SKM-1 treated with dmso at 0.1 percent for 144 hours (cell line): ENCODE measurements around the gene RNF31.

ENCODE experiments used
- DNase-seq: peaks from one replicate; lab custom pipeline; 2025; ENCODE audit not compliant: unreplicated experiment; lab: John Stamatoyannopoulos, UW

The RNF31 gene

DNA sequence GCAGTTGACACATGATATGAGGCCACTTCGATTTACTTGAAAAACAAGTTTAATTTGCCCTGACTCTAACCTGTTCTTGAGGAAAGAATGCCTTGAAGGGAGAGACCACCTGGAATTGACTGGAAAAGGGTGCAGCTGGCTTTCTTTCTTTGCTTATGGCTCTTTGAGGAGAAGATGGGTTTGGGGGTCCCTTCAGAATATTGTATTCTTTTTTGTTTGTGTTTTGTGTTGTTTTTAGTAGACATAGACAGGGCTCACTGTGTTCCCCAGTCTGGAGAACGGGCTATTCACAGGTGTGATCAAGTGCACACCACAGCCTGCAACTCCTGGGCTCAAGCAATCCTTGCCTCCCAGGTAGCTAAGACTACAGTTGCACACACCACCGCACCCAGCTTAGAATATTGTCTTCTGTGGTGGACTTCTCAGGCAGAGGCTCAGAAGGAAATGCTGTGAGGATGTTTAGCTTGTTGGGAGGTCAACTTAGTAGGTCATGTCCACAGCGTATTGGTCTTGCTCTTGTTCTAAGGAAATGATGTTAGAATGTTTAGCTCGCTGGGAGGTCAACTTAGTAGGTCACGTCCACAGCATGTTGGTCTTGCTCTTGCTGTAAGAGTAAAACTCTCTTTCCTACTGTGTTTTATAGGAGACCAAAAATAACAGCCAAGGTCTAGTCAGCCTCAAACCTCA lies 31.0 kb upstream of the RNF31 start:
- DNase-seq = no peak

DNA sequence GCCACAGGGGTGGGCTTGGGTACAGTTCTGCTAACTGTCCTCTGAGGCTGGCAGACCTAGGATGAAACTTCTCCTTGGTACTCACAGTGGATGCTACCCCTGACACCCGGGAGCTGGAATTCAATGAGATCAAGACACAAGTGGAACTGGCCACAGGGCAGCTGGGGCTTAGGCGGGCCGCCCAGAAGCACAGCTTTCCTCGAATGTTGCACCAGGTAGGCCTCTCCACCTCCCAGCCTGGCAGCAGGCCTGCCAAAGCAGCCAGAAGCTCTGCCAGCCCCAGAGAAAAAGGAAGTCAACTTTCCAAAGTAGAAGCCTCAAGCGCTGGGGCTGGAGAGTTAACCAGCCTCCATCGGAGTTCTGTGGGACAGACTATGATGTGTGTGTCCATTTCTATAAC lies 30.1 kb upstream of the RNF31 start:
- no peak for DNase-seq

DNA sequence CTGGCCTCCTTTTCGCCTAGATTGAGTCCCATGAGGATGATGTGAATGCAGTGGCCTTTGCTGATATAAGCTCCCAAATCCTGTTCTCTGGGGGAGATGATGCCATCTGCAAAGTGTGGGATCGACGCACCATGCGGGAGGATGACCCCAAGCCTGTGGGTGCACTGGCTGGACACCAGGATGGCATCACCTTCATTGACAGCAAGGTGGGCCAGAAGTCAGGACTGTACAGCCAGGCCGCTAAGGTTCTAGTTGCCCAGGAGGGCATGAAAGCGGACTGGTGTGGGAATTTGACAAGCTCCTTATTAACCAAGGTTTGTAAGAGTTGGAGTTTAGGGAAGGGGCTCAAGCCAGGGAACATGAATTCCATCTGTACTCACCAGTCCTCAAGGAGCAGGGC lies 27.6 kb upstream of the RNF31 start:
- DNase-seq = no peak

DNA sequence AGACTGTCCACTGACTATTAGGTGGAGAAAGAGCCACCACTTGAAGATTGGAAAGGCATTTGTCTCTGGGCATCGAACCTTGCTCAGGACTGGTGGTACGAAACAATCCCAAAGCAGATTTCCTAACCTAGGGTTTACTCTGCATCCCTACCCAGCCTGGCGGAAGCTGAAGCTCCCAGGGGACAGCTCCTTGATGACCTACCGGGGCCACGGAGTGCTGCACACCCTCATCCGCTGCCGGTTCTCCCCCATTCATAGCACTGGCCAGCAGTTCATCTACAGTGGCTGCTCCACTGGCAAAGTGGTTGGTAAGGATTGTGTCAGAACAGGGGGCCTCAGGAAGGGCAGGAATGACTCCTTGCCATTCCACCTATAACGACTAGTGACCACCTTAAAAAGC lies 26.1 kb upstream of the RNF31 start:
- no peak for DNase-seq

DNA sequence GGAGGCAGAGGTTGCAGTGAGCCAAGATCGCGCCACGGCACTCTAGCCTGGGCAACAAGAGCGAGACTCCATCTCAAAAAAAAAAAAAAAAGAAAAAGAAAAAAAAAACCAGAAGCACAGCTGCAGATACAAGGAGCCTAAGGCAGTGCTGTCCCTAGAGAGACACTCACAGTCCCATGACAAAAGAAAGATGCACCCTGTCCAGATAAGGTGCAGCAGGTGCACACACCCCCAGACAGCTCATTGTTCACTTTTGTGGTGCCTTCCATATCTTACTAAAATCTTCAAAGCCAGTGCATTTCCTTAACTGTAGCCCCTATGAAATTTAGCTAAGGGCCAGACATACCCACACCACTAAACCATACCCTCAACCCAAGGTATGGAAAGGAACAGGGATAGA lies 24.9 kb upstream of the RNF31 start:
- DNase-seq = no peak

DNA sequence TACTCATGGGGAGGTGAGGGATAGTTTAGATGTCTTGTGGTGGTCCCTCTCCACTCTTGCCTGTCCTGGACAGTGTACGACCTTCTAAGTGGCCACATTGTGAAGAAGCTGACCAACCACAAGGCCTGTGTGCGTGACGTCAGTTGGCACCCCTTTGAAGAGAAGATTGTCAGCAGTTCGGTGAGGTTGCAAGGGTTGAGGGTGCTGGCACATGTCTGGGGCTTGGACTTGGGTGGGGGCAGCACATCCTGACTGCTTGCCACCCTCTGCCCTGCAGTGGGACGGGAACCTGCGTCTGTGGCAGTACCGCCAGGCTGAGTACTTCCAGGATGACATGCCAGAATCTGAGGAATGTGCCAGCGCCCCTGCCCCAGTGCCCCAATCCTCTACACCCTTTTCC lies 24.4 kb upstream of the RNF31 start:
- DNase-seq = no peak

DNA sequence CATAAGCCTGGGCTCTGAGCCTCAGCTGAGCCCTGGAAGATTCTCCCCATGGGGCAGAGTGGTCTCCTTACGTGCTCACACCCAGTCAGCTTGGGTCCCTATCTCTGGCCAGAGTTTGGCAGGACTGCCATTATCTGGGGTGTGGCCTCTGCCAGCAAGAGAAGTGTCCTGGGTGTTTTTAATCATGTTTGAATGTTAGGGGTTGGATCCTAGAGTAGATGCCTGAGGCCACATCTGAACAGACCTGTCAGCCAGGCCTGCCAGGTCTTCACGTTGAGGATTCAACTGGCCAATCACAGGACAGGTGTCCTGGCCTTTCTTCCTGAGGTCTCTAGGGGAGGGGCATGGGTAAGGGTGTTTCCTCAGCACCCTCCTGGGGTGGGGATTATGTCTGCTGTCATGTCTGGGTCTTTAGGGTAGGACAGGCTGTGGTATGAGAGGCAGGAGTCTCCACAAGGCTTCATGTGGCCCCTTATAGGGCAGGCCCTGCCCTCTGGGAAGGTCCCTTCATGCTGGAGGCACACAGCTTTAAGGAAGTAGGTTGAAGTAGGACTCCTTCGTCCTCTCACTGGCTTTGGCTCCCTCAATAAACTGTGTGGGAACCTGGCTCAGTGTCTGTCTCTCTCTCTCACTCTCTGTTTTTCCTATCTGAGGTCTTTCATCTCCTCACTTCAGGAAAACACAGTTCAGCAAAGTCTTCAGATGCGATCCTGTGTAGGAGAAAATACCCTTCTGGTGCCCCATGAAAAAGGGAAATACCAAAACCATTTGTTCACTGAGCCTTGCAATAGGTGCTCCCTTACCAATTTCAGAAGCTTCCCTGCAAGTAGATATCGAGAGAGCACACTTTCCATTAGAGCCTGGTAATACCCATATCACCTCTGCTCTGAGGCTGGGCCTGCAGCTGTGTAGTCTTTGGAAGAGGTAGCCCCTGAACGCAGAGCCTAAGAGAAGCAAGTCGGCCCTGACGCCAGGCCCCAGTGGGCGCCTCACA lies 23.6 kb upstream of the RNF31 start:
- no peak for DNase-seq

DNA sequence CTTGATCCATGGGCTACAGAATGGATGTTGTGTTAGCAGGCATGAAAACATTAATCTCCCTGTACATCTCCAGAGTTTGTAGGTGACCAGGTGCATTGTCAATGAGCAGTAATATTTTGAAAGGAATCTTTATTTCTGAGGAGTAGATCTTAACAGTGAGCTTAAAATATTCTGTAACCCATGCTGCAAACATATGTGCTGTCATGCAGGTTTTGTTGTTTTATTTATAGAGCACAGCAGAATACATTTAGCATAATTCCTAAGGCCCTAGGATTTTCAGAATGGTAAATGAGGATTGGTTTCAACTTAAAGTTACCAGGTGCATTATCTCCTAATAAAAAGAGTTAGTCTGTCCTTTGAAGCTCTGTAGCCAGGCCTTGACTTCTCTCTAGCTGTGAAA lies 20.4 kb upstream of the RNF31 start:
- no peak for DNase-seq

DNA sequence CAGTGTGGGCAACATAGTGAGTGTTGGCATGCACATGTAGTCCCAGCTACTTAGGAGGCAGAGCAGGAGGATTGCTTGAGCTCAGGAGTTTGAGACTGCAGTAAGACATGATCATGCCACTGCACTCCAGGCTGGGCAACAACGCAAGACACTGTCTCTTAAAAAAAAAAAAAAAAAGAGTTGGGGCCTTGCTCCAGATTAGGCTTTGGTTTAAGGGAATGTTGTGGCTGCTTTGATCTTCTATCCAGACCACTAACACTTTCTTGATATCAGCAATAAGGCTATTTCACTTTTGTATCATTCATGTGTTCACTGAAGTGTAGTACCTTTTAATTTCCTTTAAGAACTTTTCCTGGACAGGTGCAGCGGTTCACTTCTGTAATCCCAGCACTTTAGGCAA lies 19.6 kb upstream of the RNF31 start:
- DNase-seq = no peak

DNA sequence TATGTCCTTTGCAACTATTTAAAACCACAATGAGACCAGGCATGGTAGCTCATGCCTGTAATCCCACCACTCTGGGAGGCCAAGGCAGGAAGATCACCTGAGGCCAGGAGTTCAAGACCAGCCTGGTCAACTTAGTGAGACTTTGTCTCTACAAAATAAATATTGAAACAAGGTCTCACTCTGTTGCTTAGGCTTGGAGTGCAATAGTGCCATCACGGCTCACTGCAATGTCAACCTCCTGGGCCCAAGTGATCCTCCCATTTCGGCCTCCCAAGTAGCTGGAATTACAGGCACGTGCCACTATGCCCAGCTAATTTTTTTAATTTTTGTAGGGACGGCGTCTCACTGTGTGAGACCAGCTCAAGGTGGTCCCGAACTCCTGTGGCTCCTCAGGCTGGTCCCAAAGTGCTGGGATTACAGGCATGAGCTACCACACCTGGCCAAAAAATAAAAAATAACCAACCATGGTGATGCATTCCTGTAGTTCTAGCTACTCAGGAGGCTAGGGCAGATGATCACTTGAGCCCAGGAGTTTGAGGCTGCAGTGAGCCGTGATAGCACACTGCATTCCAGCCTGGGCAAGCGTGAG lies 17.8 kb upstream of the RNF31 start:
- DNase-seq = no peak

DNA sequence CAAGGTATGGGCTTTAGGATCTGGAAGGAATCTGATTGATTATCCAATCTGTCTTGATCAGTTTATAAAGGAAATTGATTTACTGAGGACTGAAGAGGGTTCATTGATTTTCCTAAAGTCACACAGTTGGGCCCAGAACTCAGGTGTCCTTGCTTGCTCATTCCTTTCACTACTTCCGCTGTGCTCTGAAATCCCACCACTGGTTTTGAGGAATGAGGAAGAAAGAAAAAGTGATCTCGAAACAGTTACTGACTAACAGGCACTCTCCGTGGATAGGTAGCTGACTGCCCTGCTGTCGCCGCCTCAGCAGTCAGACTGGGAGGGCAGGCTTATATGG lies 16.9 kb upstream of the RNF31 start, which contains the start of gene FITM1:
FITM1 (plus strand) TSS at position 280 of the 337 bp plus-strand sequence. CDS start 905 bp downstream, outside the sequence.
- peak; percentile 18 for DNase-seq

DNA sequence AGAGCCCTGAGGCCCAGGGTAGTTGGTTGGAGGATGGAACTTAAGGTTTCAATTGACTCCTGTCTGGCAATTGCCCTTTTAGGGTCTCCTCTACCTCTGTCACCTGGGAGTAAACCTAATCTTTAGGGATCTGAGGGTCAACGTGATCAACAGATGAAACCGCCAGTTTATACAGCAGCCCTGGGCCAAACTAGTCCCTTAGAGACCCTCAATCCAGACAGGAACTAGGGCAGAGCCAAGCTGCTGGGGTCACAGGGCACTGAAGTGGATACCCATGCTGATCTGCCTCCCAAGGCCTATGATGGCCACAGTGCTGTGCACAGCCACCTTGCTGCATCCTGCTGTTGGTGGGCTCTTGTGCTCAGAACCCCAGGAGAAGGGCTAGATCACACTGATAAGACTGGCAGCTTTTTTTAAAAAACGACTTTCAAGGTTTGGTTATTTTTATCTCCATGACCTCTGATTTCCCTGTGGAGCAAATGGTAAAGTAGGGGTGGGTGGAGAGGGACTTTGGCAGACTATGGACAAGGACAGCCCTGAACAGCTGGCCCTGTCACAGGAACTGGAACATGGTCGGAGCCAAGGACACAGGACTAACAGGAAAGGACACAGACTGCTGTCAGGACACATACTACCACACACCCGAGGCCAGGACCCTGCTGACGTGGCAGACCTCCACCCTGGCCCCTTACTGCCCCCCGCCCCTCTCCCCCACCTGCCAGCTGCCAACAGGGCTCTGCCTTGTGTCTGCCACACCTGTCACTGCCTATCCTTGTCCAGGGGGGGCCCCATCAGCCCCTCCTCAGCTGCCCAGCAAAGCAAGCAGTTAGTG lies 16.4 kb upstream of the RNF31 start:
- no peak for DNase-seq

DNA sequence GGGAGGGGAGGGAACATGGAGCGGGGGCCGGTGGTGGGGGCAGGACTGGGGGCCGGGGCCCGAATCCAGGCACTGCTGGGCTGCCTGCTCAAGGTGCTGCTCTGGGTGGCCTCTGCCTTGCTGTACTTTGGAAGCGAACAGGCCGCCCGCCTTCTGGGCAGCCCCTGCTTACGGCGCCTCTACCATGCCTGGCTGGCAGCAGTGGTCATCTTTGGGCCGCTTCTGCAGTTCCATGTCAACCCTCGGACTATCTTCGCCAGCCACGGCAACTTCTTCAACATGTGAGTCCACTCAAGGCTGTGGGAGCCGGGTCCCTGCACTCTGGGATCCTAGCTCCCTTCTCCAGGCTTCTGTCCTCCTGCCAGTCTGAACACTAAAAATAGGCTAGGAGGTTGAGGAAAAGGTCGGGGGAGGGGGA lies 15.7 kb upstream of the RNF31 start:
- DNase-seq = no peak

DNA sequence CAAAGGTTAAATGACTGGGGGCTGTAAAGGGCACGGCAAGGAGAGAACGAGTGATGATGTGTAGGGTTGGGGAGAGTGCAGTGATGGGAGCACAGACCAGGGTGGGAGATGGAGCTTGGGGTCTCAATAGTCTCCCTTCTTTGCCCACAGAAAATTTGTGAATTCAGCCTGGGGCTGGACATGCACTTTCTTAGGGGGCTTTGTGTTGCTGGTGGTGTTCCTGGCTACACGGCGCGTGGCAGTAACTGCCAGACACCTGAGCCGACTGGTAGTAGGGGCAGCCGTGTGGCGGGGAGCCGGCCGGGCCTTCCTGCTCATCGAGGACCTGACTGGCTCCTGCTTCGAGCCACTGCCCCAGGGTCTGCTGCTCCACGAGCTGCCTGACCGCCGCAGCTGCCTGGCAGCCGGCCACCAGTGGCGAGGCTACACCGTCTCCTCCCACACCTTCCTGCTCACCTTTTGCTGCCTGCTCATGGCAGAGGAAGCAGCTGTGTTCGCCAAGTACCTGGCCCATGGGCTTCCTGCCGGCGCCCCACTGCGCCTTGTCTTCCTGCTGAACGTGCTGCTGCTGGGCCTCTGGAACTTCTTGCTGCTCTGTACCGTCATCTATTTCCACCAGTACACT lies 15.1 kb upstream of the RNF31 start:
- no peak for DNase-seq

DNA sequence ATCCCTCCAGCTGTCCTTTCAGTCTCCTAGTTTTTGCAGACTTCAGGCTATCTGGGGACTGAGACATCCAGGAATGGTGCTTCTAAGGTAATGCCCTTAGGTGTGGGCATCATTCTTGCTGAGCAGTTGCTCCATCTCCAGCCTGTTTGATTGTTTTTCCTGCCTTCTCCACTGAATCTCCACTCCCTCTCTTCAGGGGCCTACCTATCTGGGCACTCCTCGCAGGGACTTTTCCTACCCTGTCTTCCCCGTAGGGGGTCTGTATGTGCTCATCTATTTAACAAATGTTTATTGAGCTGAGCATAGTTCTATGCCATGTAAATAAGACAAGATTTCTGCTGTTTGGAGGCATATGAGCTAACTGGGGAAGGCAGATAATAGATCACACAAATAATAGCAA lies 14.3 kb upstream of the RNF31 start:
- DNase-seq = no peak

DNA sequence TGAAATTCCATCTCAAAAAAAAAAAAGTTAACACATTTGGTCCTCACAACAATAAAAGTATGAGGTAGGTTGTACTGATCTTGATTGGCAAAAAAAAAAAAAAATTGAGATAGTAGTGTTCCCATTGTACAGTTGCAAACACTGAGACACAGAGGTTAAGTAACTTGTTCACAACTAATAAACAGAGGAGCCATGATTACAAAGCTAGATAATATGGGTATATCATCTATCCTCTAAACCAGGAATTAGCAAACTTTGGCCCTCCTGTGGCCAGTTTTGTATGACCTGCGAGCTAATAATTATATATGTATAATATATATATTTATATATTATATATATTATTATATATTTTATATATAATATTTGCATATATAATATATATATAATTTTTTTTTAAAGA lies 13.6 kb upstream of the RNF31 start:
- no peak for DNase-seq

DNA sequence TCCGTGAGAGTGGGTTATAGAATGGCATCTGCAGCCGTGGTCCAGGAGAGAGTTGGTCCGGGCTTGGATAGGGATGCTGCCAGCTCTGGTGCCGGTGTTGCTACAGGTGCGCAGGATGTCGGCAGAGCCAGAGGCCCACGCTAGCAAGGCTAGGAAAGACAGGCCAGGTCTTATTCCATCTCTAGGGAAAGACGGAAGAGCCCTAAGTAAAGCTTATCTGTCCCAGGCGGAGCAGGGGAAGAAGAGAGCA lies 11.8 kb upstream of the RNF31 start:
- no peak for DNase-seq

DNA sequence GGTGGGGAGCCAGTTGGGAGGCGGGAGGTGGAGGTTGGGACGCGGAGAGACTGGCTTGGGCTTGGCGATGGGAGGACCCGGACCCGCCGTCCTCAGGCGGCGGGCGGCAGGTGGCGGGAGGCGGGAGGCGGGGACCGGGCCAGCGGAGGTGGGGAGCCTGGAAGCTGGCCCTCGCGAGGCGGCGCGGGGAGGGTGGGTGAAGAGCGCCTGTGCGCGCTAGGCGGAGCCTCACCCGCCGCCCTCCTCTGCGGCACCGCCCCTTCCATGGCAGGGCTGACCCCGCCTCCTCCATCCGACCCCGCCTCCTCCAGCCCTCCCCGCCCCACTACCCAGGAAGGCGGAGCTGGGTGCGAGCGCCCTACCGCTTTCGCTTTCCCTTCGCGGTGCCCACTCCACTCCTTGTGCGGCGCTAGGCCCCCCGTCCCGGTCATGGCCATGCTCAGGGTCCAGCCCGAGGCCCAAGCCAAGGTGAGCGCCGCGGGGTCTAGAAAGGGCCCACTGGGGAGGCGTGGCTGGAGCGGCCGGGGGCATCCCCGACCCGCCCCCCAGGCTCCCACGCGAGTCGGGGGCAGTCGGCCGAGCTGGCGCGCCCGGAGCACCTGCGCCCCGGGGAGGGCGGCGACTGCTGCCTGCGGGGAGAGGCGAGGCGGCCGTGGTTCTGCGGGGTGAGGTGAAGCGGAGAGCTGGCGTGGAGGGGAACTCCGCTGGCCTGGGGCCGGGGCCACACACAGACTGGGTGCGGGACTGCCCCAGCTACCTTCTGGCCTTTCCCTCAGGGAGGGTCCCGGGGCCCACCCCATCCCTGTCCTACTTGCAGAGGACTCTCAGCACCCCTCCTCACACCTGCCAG lies 11.2 kb upstream of the RNF31 start, which contains the start of gene PSME1:
PSME1 (plus strand) TSS at position 361 of the 850 bp plus-strand sequence; CDS start at position 430, 69 bp downstream.
- DNase-seq = peak; percentile 54

DNA sequence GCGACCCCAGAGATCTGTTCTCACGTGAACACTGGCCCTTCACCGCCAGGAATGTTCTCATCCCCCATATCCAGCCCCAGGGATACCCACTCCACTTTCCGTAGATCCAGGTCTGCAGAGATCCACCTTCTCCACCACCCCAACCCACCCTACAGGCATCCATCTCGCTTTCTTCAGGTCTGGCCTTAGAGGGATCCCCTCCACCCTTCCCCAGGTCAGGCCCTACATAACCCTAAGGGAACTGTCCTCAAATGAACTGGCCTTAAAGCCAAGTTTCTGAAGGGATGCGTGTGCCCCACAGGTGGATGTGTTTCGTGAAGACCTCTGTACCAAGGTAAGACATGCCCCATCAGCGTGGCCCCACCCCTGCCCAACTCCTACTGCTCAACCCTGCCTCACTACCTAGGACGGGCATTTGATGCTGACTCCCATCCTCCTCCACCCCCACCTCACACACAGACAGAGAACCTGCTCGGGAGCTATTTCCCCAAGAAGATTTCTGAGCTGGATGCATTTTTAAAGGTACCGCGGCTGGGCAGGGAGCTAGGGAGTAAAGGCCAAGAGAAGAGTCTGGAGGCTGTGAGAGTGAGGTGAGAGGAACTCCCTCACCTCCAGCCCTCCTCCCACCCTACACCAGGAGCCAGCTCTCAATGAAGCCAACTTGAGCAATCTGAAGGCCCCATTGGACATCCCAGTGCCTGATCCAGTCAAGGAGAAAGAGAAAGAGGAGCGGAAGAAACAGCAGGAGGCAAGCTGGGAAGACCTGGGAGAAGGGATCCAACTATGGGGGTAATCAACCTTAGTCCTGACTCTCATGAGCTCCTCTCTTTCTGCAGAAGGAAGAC lies 10.4 kb upstream of the RNF31 start:
- DNase-seq = no peak
